Tibial artery (tissue), 4 donors: ENCODE results near the gene ZRANB3.

ENCODE experiments used
- DNase-seq, 2 donors: peaks; one replicate each; pipeline ENCODE4 v3.0.0-alpha.2; 2019
- H3K27ac ChIP-seq, 2 donors: fragments of 200-600 bp; sonication (generic) in 1 of 2; 1 replicate in 1 of 2; 2 replicates in 1 of 2; pipeline ENCODE4 v1.5.1; 2018 to 2019; ENCODE audit warnings: mild to moderate bottlenecking in 1 of 2
- H3K27me3 ChIP-seq, 2 donors: fragments of 200-600 bp; sonication (generic) in 1 of 2; one replicate each; pipeline versions ENCODE4 v1.5.1 to v1.6.0; 2016 to 2019
- H3K36me3 ChIP-seq, 3 donors: fragments of 200-600 bp; sonication (generic) in 2 of 3; one replicate each; pipeline ENCODE4 v1.5.1; 2016 to 2019; ENCODE audit warnings: mild to moderate bottlenecking in 2 of 3
- H3K4me1 ChIP-seq, 4 donors: fragments of 200-600 bp; sonication (generic) in 2 of 4; 1 replicate in 3 of 4; 2 replicates in 1 of 4; pipeline ENCODE4 v1.5.1; 2016 to 2019
- H3K4me3 ChIP-seq, 2 donors: fragments of 200-600 bp; sonication (generic) in 1 of 2; 1 replicate in 1 of 2; 2 replicates in 1 of 2; pipeline ENCODE4 v1.5.1; 2018 to 2019; ENCODE audit warnings: mild to moderate bottlenecking in 2 of 2
- H3K9me3 ChIP-seq, 3 donors: fragments of 200-600 bp; sonication (generic) in 1 of 3; one replicate each; pipeline ENCODE4 v1.5.1; 2016 to 2019
- CTCF ChIP-seq, 2 experiments: fragments of 200-600 bp in 1 of 2; fragments of 450-650 bp in 1 of 2; IDR thresholded peaks; one replicate each; pipeline ENCODE4 v1.5.1; 2017 to 2019; ENCODE audit warnings: antibody characterized with exemption in 2 of 2, mild to moderate bottlenecking in 1 of 2, moderate library complexity in 1 of 2
- intact Hi-C: fragments of 100-400 bp; cut with DNase I; formaldehyde crosslinking; loops from one replicate; pipeline ENCODE4 v1.15.0; 2023; ENCODE audit warnings: low total_unique reads

Gene ZRANB3

GRCh38 chr2:135167273-135167672, 363.7 kb downstream of the ZRANB3 start:
- Histone ChIP-seq H3K4me1 (no peaks in the 10 kb centered on the region), H3K27ac (no peak overlapping the region), H3K27me3 (no peaks in the 10 kb centered on the region), H3K36me3 (peaks cover 78 to 90% (median 83%) of the 10 kb centered on the region in 3 donors), H3K4me3 (no peak overlapping the region), H3K9me3 (no peaks in the 10 kb centered on the region)
- TF ChIP-seq CTCF (IDR thresholded peaks at IDR 0.05) = no peak
- DNase-seq = no peak
- intact Hi-C loops = no loop called here

DNA sequence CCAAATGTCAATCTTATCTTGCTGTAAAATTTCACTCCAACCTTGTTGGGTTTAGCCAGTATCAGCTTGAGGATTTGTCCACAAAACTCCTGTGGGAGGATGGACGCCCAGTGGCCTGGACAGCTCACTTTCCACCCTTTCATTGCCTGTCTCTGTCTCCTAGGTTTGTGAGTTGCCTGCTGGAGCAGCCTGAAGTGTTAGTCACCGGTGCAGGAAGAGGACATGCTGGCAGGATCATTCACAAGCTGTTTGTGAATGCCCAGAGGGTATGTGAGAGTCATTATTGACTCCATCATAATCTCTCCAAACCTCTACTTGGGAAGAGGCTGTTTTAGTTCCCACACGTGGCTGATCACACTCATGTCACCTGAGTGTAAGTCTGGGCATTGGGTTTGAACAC, 366.6 kb downstream of the ZRANB3 start:
- Histone ChIP-seq H3K27me3 (no peaks in the 10 kb centered on the region), H3K27ac (no peak overlapping the region), H3K4me3 (no peak overlapping the region), H3K36me3 (peaks cover 61 to 75% (median 68%) of the 10 kb centered on the region in 3 donors), H3K4me1 (no peaks in the 10 kb centered on the region), H3K9me3 (no peaks in the 10 kb centered on the region)
- no peak for TF ChIP-seq CTCF (IDR thresholded peaks at IDR 0.05)
- intact Hi-C loops = no loop called here
- no peak for DNase-seq

- Histone ChIP-seq H3K4me3 (no peak overlapping the region), H3K4me1 (no peaks in the 10 kb centered on the region), H3K27ac (no peak overlapping the region), H3K9me3 (no peaks in the 10 kb centered on the region), H3K36me3 (peaks cover 61 to 75% (median 68%) of the 10 kb centered on the region in 3 donors), H3K27me3 (no peaks in the 10 kb centered on the region)
- no peak for TF ChIP-seq CTCF (IDR thresholded peaks at IDR 0.05)
- no peak for DNase-seq
- intact Hi-C loops = no loop called here
Observed at GRCh38 chr2:135163901-135164300, 367.1 kb downstream of the ZRANB3 start.

DNA sequence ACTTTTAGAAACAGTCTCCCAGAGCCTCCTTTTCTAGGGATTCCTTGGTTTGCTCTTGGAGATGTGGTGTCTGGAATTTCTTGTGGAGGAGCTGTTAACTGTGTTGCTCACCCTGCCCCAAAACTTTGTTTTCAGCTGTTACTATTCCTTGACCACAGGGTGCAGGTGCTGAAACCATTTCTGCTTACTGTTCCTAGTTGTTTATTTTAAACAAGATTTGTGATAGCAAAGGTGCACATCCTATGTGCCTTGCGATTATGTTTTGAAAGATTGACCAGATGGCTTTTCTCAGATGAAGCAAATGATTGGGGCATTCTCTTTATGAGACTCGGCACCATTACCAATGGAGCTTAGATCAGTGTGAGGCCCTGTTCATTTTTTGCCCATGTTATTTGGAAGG, 367.7 kb downstream of the ZRANB3 start:
- no peak for DNase-seq
- Histone ChIP-seq H3K36me3 (peaks cover 55 to 75% (median 66%) of the 10 kb centered on the region in 3 donors), H3K27me3 (no peaks in the 10 kb centered on the region), H3K9me3 (no peaks in the 10 kb centered on the region), H3K4me3 (no peak overlapping the region), H3K4me1 (no peaks in the 10 kb centered on the region), H3K27ac (no peak overlapping the region)
- no peak for TF ChIP-seq CTCF (IDR thresholded peaks at IDR 0.05)
- intact Hi-C loops = no loop called here

- Histone ChIP-seq H3K27me3 (no peaks in the 10 kb centered on the region), H3K27ac (no peak overlapping the region), H3K36me3 (peaks cover 49 to 74% (median 66%) of the 10 kb centered on the region in 3 donors), H3K9me3 (no peaks in the 10 kb centered on the region), H3K4me1 (no peaks in the 10 kb centered on the region), H3K4me3 (no peak overlapping the region)
- intact Hi-C loops = no loop called here
- TF ChIP-seq CTCF (IDR thresholded peaks at IDR 0.05) = no peak
- no peak for DNase-seq
Observed at GRCh38 chr2:135162786-135163185, 368.2 kb downstream of the ZRANB3 start.

- no peaks in the 10 kb centered on the region for H3K4me1 ChIP-seq
- peaks cover 47 to 74% (median 66%) of the 10 kb centered on the region in 3 donors for H3K36me3 ChIP-seq
- H3K27me3 ChIP-seq = no peaks in the 10 kb centered on the region
- no peak overlapping the region for H3K4me3 ChIP-seq
- intact Hi-C loops = no loop called here
- DNase-seq = no peak
- no peaks in the 10 kb centered on the region for H3K9me3 ChIP-seq
- TF ChIP-seq CTCF (IDR thresholded peaks at IDR 0.05) = no peak
- no peak overlapping the region for H3K27ac ChIP-seq
Observed at GRCh38 chr2:135162377-135162776, 368.6 kb downstream of the ZRANB3 start.
